ENCODE measurements around the gene B4GALNT1. TPM values are rescaled to one million over a fixed set of nuclear protein-coding genes. Genes with fewer than 3 reads are reported as not detected.

The B4GALNT1 gene
- total RNA-seq, 1 experiment from 2014 or later: 0.40 TPM

DNA sequence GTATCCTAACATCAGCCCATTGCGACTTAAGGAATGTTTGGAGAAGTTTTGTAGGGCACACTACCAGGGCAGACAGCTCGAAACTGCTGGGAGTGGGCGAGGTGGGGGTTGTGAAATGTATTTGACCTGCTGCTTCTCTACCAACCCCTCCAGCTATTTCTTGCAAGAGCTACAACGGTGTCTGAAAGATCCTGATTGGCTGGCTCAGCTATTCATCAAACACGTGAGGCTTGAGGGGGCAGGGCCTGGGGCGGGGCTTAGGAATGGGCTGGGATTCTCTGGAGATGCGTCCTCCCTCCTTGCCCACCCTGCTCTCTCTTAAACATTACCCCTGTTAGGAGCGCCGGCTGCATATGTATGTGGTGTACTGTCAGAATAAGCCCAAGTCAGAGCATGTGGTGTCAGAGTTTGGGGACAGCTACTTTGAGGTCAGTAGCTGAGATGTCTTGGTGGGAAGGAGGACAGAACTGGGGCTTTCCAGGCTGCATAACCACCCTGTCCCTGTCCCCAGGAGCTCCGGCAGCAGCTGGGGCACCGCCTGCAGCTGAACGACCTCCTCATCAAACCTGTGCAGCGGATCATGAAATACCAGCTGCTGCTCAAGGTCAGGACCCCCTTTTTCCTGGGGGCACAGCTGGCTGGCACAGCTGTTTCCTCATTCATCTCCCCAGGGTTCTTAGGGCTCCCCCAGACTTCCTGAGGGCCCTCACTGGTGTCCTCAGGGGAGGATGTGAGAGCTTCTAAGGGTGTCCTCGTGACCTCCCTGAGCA lies 18.6 kb downstream of the B4GALNT1 start:
- ChIA-PET CTCF (interaction anchor here (1.3 to 2.1 kb wide), 2 partner anchors 30 to 31 kb away, joined by 3 to 12 read pairs; no protein-coding TSS in a partner anchor), POLR2A (interaction anchor here (0.7 kb wide), 1 partner anchor 23 kb away, joined by 3 read pairs; no protein-coding TSS in a partner anchor)
- H3K27me3 Mint-ChIP-seq (ENCODE audit: insufficient read depth, unreplicated experiment): peaks cover 21% of the 10 kb centered on the region
- TF ChIP-seq, protein P1, sequence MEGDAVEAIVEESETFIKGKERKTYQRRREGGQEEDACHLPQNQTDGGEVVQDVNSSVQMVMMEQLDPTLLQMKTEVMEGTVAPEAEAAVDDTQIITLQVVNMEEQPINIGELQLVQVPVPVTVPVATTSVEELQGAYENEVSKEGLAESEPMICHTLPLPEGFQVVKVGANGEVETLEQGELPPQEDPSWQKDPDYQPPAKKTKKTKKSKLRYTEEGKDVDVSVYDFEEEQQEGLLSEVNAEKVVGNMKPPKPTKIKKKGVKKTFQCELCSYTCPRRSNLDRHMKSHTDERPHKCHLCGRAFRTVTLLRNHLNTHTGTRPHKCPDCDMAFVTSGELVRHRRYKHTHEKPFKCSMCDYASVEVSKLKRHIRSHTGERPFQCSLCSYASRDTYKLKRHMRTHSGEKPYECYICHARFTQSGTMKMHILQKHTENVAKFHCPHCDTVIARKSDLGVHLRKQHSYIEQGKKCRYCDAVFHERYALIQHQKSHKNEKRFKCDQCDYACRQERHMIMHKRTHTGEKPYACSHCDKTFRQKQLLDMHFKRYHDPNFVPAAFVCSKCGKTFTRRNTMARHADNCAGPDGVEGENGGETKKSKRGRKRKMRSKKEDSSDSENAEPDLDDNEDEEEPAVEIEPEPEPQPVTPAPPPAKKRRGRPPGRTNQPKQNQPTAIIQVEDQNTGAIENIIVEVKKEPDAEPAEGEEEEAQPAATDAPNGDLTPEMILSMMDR (IDR thresholded peaks at IDR 0.05; ENCODE audit: unreplicated experiment): no peak
- H3K4me1 Mint-ChIP-seq (ENCODE audit: insufficient read depth, unreplicated experiment): no peaks in the 10 kb centered on the region
- no TSS peak for BruUV-seq (replicated peaks)
- no peak overlapping the region for H3K4me3 Mint-ChIP-seq (ENCODE audit: unreplicated experiment)
- H3K36me3 Mint-ChIP-seq (ENCODE audit: insufficient read depth, unreplicated experiment): no peaks in the 10 kb centered on the region
- H3K9me3 Mint-ChIP-seq (ENCODE audit: unreplicated experiment): no peaks in the 10 kb centered on the region
- no peak overlapping the region for H3K27ac Mint-ChIP-seq (ENCODE audit: low read depth, unreplicated experiment)
- peak; percentile 44 for DNase-seq (ENCODE audit: unreplicated experiment)
- intact Hi-C loops (cut with micrococcal nuclease): no loop called here

DNA sequence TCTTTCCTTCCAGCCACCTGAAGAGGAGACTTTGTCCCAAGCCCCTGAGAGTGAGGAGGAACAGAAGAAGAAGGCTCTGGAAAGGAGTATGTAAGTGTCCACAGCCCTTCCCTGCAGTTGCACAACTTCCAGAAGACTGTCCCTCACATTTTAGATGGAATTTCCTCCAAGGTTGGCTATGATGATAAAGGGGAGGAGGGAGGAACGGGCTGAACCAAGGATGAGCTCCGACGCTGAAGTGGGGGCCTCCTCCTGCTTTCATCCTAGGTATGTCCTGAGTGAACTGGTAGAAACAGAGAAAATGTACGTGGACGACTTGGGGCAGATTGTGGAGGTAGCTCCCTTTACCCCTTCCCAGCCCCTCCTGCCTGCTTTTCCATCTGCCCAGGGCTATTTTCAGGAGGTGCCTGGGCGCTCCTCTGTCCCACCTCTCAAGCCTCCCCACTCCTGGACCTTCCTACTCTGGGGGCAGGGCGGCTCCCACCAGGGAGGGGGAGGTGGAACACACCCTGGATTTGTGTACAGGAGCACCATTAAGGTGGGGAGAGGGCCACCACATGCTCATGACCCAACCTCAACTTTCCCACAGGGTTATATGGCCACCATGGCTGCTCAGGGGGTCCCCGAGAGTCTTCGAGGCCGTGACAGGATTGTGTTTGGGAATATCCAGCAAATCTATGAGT lies 19.4 kb downstream of the B4GALNT1 start:
- no peak overlapping the region for H3K27ac Mint-ChIP-seq (ENCODE audit: low read depth, unreplicated experiment)
- H3K36me3 Mint-ChIP-seq (ENCODE audit: insufficient read depth, unreplicated experiment): no peaks in the 10 kb centered on the region
- H3K4me1 Mint-ChIP-seq (ENCODE audit: insufficient read depth, unreplicated experiment): no peaks in the 10 kb centered on the region
- peaks cover 13% of the 10 kb centered on the region for H3K27me3 Mint-ChIP-seq (ENCODE audit: insufficient read depth, unreplicated experiment)
- POLR2A ChIA-PET: no interaction called here
- TF ChIP-seq, protein P1 (IDR thresholded peaks at IDR 0.05; ENCODE audit: unreplicated experiment): no peak
- H3K9me3 Mint-ChIP-seq (ENCODE audit: unreplicated experiment): no peaks in the 10 kb centered on the region
- no TSS peak for BruUV-seq (replicated peaks)
- DNase-seq (ENCODE audit: unreplicated experiment): no peak
- no peak overlapping the region for H3K4me3 Mint-ChIP-seq (ENCODE audit: unreplicated experiment)
- CTCF ChIA-PET: interaction anchor here (0.6 to 2.1 kb wide), 4 partner anchors 11 to 31 kb away, joined by 3 to 12 read pairs (median 3); no protein-coding TSS in a partner anchor
- intact Hi-C loops (cut with micrococcal nuclease): no loop called here

DNA sequence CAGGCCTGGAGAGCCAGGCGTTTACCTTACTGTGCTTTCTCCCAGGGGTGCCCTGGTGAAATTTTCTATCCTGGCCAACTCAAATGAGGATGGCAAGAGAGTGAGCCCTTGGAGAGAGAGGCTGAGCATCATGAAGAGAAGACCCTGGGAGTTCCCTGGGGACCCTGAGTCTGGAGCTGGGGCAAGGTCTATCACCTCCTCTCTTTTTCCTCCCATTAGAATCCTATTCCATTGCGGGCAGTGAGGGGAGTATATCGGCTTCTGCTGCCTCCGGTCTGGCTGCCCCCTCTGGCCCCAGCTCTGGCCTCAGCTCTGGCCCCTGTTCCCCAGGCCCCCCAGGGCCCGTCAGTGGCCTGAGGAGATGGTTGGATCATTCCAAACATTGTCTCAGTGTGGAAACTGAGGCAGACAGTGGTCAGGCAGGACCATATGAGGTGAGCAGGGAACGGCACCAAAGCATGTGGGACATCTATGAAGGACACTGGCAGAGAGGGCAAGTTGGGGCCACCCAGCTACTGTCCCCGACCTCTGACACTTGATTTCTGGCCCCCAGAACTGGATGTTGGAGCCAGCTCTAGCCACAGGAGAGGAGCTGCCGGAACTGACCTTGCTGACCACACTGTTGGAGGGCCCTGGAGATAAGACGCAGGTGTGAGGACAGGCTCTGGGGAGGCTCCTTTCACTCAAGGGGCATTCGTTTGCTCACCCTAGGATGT lies 20.1 kb downstream of the B4GALNT1 start:
- intact Hi-C loops (cut with micrococcal nuclease): no loop called here
- TF ChIP-seq, protein P1 (IDR thresholded peaks at IDR 0.05; ENCODE audit: unreplicated experiment): no peak
- no TSS peak for BruUV-seq (replicated peaks)
- no peak for DNase-seq (ENCODE audit: unreplicated experiment)
- H3K9me3 Mint-ChIP-seq (ENCODE audit: unreplicated experiment): no peaks in the 10 kb centered on the region
- no peaks in the 10 kb centered on the region for H3K36me3 Mint-ChIP-seq (ENCODE audit: insufficient read depth, unreplicated experiment)
- ChIA-PET CTCF (interaction anchor here (0.6 to 2.1 kb wide), 5 partner anchors 8 to 30 kb away, joined by 3 to 12 read pairs (median 3); no protein-coding TSS in a partner anchor), POLR2A (interaction anchor here (1.1 kb wide), 1 partner anchor 152 kb away, joined by 3 read pairs; no protein-coding TSS in a partner anchor)
- no peak overlapping the region for H3K4me3 Mint-ChIP-seq (ENCODE audit: unreplicated experiment)
- peaks cover 12% of the 10 kb centered on the region for H3K27me3 Mint-ChIP-seq (ENCODE audit: insufficient read depth, unreplicated experiment)
- H3K27ac Mint-ChIP-seq (ENCODE audit: low read depth, unreplicated experiment): no peak overlapping the region
- no peaks in the 10 kb centered on the region for H3K4me1 Mint-ChIP-seq (ENCODE audit: insufficient read depth, unreplicated experiment)
